Cardiac septum (tissue), 1 donor: Measurements from ENCODE around the gene HMCN1. TPM values are rescaled to one million over a fixed set of nuclear protein-coding genes. Genes with fewer than 3 reads are reported as not detected.
"Not testable (repeated sequence)": the region's sequence is repeated elsewhere in the genome, so short reads cannot be mapped to it uniquely, and the experiment has no call there.

Experiments used
- DNase-seq: peaks from one replicate; pipeline ENCODE4 v3.0.0-alpha.2; 2020; ENCODE audit warnings: low spot score
- intact Hi-C: fragments of 100-400 bp; cut with DNase I; formaldehyde crosslinking; loops from one replicate; pipeline ENCODE4 v1.14.0; 2022
- total RNA-seq: library from RNA; stranded (reverse); fragmentation: NEBNext Ultra II Directional; extraction: Animal tissue kit (Norgen Biotek cat#: 25700); gene quantifications from one replicate; pipeline ENCODE4 v1.2.1, GENCODE V29; 2021
- donor health status: DM: no; HTN: no; CAD: no.

HMCN1 gene
- total RNA-seq, 1 donor from 2014 or later, result 7.3 TPM

DNA sequence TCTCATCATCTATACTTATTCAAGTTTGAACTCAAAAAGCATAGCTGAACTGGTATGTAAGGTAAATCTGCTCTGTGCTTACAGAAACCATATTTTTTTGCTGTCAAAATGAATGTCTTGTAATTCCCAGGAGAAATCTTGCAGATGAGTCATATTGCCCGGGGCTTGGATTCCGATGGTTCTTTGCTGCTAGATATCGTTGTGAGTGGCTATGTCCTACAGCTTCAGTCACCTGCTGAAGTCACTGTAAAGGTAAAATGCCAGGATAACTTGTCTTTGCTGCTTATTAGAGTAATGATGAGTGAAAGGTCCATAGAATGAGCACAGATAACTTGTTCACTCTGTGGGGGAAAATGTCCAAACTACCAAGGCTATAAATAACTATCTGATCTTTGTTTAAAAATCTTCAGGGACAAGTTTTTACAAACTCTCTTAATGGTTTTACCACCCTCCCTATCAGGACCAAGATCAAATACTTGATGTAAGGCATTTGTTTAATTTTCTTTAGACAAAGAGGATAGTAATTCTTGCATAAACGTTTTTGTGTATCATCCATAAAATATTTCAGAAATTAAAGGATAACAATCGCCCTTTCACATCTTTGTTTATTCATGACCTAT lies 418.5 kb downstream of the HMCN1 start:
- DNase-seq, result no peak
- intact Hi-C loops, result no loop called here

- intact Hi-C loops, result loop anchor here (2.0 kb wide), 1 partner anchor 58 kb away; no protein-coding TSS in a partner anchor
- no peak for DNase-seq
These were observed 420.5 kb downstream of the HMCN1 start for GRCh38 chr1:186154651-186155050.

GRCh38 chr1:186155594-186155993 lies 421.4 kb downstream of the HMCN1 start:
- intact Hi-C loops, result loop anchor here (2.0 kb wide), 1 partner anchor 57 kb away; no protein-coding TSS in a partner anchor
- DNase-seq, result no peak

DNA sequence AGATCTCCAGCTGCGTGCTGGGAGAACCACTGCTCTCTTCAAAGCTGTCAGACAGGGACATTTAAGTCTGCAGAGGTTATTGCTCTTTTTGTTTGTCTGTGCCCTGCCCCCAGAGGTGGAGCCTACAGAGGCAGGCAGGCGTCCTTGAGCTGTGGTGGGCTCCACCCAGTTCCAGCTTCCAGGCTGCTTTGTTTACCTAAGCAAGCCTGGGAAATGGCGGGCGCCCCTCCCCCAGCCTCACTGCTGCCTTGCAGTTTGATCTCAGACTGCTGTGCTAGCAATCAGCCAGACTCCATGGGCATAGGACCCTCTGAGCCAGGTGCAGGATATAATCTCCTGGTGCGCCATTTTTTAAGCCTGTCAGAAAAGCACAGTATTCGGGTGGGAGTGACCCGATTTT lies 428.7 kb downstream of the HMCN1 start:
- DNase-seq, intact Hi-C loops: not testable (repeated sequence)

DNA sequence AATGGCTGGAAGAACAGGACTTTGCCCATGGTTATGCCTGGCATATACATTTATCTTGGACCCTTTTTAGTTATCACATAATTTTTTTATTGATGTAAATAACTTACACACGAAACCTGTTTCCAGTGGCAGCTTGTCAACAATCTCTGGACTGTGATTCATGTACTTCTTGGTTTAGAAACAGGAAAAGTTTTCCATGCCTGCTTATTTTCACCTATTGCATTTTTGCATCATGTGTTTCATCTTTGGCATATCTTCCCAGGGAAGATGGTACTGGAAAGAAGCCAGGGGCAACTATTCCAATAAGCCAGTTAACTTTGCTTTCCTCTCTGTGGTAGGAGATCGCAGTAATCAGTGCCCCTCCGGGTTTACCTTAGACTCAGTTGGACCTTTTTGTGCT lies 430.6 kb downstream of the HMCN1 start:
- intact Hi-C loops, result no loop called here
- DNase-seq, result no peak

DNA sequence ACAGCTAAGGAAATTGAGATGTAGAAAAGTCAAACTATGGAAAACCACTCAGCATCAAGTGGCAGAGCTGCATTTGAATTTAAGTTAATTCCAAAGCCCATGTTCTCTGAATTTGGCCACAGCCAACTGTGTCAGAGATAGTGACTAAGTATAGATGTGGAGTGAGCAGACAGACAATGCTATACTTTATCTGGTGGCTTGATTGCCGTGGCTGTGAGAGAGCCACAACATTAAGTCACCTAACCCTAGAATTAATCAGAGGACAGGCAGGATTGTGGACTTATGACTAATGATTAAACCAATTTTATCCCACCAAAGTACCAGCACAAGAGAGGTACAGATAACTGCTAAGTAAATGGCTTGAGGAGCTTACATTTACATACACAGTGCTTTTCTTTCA lies 431.1 kb downstream of the HMCN1 start:
- no peak for DNase-seq
- intact Hi-C loops, result no loop called here

DNA sequence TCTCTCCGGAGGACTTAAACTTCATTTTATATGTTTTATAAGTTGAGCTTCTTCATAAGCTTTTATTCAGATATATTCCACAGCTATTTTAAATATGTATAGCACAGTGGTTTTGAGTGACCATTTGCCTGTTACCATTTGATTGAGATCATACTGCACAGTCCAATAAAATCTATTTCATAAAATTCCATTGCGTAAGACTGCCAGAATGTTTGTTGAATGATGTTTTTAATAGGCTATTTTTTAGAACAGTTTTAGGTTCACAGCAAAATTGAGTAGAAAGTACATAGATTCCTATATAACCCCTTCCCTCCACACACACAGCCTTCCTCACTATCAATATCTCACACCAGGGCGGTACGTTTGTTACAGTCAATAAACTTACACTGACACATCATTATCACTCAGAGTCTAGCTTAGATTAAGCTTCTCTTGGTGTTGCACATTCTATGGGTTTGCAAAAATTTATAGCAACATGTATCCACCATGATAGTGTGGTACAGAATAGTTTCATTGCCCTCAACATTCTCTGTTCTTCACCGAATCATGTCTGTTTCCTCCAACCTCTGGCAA lies 433.0 kb downstream of the HMCN1 start:
- intact Hi-C loops, result no loop called here
- no peak for DNase-seq

DNA sequence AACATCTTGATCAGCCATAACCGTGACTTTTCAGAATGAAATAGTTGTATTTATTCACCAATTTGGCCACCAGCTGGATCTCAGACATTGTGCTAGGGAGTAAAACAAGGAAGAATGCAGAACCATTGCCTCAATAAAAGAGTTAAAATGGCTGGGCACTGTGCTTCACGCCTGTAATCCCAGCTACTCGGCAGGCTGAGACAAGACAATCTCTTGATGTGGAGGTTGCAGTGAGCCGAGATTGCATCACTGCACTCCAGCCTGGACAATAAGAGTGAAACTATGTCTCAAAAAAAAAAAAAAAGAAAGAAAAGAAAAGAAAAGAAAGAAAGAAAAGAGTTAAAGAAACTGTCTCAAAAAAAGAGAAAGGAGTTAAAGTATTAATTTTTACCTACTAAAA lies 441.4 kb downstream of the HMCN1 start:
- intact Hi-C loops, result no loop called here
- no peak for DNase-seq

- intact Hi-C loops, result no loop called here
- DNase-seq, result no peak
These were observed 444.3 kb downstream of the HMCN1 start for GRCh38 chr1:186178426-186179043.

DNA sequence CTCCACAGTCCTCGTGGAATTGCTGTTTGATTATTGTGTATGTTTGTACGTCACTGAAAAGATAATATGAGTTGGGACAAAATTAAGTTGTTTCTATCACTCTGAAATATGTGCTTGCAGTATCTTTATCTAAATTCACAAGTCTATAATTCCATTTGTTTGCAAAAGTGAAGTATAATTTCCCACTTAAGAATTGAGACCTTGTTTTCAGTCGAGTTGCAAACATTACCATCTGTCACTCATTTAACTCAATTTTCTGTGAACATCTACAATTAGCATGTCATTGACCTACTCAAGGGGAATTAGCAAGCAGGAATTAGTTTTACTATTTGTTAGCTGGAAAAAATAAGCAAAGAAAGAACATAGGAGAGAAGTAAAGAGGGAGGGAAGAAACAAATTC lies 445.0 kb downstream of the HMCN1 start:
- intact Hi-C loops, result no loop called here
- no peak for DNase-seq

DNA sequence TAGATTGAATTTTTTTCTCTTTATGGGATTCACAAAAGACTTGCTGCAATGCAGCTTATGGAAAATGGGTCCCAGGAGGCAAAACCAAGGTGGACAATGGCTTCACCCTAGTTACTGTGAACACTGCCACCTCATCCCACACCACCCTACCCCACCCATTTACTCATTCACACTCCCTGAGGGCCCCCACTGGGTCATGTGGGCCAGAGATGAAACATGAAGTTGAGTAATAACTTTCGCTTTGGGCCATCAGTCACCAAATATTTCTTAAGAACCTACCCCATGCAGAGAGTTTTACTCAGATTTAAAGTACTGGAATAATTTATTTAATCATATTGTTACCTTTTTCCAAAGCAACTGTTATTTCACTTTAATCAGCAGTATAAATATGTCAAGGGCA lies 449.0 kb downstream of the HMCN1 start:
- intact Hi-C loops, result no loop called here
- DNase-seq, result no peak

DNA sequence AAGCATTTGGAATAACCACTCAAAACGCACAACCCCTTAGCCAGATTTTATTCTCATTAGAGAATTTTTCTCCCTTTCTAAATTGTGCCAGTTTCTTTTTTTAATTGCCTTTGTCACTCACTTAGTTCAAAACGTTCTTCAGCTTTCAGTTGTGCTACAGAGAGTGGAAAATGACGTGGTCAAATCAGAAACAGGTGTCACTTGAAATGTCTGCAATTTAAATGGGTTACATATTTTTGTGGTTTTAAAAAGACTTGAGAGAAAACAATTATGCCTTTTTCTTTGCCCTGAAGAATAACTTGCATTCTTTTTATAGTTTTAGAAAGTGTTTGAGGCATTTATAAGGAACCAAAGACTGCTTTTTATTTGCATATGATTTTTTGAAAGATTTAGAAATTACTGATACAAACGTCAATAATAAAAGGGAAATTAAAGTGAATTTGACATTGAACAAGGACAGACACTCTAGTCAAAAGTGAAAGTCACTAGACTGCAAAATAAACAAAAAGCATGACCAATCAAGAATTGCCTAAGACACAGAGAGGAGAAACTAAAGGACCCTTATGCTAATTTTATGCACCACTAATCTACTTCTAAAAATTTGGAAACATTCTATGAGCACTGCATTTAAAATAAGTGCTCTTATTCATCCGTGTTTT lies 449.9 kb downstream of the HMCN1 start:
- intact Hi-C loops, result no loop called here
- no peak for DNase-seq

GRCh38 chr1:186186251-186186650 lies 452.1 kb downstream of the HMCN1 start:
- DNase-seq, intact Hi-C loops: not testable (repeated sequence)

GRCh38 chr1:186187601-186188000 lies 453.4 kb downstream of the HMCN1 start:
- DNase-seq, result no peak
- intact Hi-C loops, result no loop called here

GRCh38 chr1:186188004-186188539 lies 453.9 kb downstream of the HMCN1 start:
- no peak for DNase-seq
- intact Hi-C loops, result no loop called here

GRCh38 chr1:186188736-186189135 lies 454.5 kb downstream of the HMCN1 start:
- intact Hi-C loops, result no loop called here

DNA sequence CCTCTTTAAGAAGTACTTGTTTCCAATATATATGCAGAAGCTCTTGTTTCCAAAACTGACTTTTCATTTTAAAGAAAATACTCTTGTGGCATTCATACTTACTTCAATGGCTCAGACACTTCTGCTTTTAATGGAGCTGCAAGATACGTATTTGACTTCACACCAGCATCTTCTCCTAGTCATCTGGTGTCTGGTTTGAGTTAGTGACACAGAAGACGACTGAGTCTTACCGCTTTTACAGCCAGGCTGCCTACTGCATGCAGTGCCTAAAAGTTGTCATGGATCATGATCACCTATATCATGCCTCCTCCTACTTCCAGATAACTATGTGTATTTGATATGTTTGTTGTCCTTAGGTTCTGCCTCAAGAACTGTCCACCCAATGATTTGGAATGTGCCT lies 455.0 kb downstream of the HMCN1 start:
- no peak for DNase-seq
- intact Hi-C loops, result no loop called here

More at GRCh38 chr1:186188736-186189135, 454.5 kb downstream of the HMCN1 start:
- DNase-seq, result no peak

DNA sequence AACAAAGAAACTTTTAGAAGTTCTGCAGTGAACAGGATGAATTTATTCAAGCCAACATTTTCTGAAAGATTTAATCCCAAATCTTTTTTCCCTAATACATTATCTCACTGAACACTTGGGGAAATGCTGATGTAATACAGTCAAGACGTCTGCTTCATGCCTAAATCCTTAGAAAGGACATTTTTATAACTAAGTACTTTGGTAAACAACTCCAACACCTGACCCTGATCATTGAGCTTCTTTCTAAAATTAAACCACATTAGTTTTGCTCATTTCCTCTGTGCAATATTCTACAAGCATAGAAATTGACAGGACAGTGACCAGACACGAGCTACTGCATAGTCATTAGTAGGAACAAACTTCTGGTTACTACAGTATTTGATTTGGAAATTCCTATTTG lies 457.3 kb downstream of the HMCN1 start:
- no peak for DNase-seq
- intact Hi-C loops, result no loop called here

DNA sequence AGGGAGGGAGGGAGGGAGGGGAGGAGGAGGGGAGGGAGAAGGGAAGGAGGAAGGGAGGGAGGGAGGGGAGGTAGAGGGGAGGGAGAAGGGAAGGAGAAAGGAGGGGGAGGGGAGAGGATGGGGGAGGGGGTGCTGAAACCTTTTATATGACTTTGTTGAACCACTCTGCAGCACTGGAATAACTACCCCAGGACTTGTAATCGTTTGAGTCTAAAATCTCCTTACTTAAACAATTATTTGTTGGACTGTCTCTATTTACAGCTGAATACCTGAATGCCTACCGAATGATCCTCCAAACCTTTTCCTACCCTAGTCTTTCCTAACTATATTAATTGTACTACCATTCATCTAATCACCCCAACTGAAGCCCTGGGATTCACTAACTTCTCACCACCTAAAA lies 459.0 kb downstream of the HMCN1 start:
- intact Hi-C loops, result no loop called here
- no peak for DNase-seq

DNA sequence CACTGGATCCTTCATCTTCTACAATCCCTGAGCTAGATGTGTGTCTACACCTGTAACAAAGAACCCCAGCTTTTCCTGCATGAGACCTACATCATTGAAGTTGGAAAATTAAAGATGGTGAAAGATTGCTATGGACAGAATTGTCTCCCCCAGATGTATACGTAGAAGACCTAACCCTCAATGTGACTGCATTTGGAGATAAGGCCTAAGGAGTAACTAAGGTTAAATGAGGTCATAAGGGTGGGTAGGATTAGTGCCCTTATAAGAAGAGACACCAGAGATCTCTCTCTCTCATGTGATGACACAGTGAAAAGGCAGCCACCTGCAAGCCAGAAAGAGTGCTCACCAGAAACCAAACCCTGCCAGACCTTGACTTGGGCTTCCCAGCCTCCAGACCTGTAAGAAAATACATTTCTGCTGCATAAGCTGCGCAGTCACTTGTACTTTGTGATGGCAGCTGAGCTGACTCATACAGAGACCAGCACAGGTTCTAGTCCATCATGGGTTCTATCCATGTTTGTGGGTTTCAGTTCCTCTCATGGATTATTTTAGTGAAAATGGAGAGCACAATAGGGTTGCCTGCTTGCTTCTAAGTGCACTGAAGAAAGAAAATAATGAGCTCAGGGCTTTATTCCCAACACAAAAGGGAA lies 460.0 kb downstream of the HMCN1 start:
- intact Hi-C loops, result no loop called here
- no peak for DNase-seq
